ENCODE results near the gene STOML1.

STOML1 gene

DNA sequence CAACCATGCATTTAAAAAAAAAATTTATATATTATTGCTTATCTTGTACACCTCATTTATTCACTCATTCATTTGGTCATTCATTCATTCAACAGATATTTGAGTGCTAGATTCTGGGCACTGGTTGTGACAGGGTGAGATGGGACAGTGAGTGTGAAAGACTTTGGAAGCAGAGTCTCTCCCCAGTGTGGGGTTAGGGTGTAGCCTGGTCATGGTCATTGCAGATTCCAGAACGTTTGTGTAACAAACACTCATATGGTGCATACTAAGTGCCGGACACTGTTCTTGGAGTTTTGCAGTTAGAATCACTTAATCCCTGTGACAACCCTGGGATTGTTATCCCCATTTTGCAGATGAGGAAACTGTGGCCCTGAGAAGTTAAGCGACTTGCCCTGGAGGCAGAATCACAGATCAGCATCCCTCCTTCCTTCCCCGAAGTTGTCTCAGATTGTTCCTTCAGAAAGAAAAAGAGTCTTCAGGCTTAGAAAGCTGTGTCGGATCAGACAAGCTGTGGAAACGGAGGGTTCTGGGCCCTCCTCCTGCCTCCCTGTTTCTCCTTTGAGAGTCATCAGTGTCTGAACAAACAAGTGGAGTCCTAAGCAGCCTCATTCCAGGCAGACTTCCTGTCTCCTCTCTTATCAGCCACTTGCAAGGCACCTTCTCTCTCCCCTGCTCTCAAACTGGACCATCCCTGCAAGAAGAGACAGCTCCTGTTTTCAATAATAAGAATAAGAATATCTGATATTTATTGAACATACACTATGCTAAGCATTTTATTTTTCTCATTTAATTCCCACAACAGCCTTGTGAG, 59.5 kb downstream of the STOML1 start:
- DNase-seq (ENCODE audit: extremely low read depth in 1 of 2, low read depth in 1 of 2) = no peak

DNA sequence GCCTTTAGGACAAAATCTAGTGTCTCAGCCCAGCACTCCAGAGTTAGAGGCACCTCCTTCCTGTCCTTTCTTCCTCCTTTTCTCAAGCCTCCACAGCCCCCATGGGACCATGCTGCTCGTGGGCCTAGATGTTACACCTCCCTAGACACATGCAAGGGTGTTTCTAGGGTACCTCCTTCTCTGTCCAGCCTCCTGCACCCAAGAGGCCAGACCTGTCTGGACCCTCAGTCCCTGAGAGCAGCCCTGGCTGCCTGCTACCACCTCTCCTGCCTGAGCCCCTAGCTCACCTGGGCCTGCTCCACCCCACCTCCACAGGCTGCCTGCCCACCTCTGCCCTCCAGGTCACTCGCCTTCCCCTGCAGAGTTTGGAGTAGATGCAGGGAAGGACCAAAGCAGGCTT, 60.7 kb downstream of the STOML1 start:
- DNase-seq (ENCODE audit: extremely low read depth in 1 of 2, low read depth in 1 of 2) = no peak

DNA sequence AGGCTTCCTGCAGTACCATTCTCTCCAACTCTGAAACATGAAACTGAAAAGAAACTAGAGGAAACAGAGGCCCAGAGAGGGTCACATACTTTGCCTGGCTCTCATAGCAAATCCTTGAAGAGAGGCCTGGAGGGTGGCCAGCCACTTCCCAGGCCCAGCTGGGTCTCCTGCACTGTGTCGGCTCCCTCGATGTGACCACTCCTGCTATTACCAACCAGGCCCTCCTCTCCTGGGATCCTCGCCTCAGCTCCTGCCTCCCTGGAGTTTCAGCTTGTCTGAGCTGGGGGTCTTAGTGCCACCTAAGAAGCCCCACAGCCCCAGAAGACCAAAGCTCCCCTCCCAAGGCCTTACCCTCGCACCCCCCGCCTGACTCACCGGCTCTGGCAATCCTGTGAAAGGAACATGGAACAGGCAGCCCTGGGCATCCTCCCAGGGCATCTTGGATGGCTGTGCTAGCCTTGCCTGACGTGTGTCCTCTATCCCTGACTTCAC, 61.3 kb downstream of the STOML1 start:
- no peak for DNase-seq (ENCODE audit: extremely low read depth in 1 of 2, low read depth in 1 of 2)

DNA sequence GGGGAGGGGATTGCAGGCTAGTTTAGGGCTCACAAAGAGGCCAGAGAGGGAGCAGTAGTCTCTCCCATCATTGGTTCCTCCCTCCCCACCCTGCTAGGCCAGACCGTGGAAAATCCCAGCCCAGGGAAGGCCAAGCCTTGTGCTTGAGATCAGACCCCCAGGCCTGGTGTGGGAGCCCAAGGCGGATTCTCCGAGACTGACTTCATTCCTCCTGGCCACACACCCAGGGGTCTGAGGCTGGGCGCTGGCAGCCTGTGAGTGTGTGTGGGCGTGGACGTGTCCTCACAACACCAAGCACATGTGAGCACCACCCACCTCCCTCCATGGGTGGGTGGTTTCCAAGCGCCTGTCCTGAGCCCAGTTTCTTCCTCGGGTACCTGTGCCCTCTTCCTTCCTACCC, 61.7 kb downstream of the STOML1 start:
- no peak for DNase-seq (ENCODE audit: extremely low read depth in 1 of 2, low read depth in 1 of 2)

DNA sequence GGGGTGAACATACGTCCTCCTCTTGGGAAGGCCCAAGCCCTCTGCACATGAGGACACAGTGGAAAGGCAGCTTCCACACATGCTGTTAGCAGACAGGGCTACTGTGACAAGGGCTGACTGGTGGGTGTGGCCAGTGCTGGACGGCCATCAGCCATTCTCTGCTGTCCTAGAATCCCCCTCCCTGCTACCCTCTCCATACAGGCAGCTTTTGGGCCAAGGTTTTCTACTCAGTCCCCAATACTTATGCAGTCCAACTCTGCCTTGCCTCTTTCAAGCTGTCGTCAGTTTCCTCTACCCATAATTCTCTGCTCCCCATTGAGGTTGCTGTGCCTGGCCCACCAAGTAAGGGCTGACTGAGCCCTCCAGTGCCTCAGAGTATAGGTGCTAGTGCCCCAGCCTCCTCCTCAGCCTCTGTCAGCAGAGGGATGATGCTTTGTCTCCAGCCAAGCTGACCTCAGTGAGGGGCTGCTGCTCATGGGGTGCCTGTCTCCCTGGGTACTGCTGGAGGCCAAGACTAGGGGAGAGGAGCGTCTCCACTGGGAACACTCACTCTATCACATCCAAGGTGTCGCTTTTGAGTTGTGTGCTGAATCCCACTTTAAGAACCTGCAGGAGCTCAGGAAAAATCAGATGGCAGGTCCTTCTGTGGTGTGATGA, 63.0 kb downstream of the STOML1 start:
- DNase-seq (ENCODE audit: extremely low read depth in 1 of 2, low read depth in 1 of 2) = no peak

Measured in activated CD8-positive, alpha-beta memory T cell treated with anti-CD3 and anti-CD28 coated beads for 1 hour (primary cell).